Suprapubic skin (tissue), 3 donors: ENCODE data around the gene NES.

Experiments
- EP300 ChIP-seq: sonication (generic); formaldehyde crosslinking; IDR thresholded peaks from one replicate; pipeline ENCODE4 v1.6.1; 2017; ENCODE audit warnings: antibody characterized with exemption
- TF ChIP-seq, protein P1 (sequence below), 2 donors: fragments of 200-600 bp in 1 of 2; fragments of 450-650 bp in 1 of 2; sonication (generic) in 1 of 2; IDR thresholded peaks; one replicate each; pipeline ENCODE4 v1.5.1; 2016 to 2019; ENCODE audit warnings: antibody characterized with exemption in 2 of 2, mild to moderate bottlenecking in 1 of 2, moderate library complexity in 1 of 2

- TF ChIP-seq, protein P1, sequence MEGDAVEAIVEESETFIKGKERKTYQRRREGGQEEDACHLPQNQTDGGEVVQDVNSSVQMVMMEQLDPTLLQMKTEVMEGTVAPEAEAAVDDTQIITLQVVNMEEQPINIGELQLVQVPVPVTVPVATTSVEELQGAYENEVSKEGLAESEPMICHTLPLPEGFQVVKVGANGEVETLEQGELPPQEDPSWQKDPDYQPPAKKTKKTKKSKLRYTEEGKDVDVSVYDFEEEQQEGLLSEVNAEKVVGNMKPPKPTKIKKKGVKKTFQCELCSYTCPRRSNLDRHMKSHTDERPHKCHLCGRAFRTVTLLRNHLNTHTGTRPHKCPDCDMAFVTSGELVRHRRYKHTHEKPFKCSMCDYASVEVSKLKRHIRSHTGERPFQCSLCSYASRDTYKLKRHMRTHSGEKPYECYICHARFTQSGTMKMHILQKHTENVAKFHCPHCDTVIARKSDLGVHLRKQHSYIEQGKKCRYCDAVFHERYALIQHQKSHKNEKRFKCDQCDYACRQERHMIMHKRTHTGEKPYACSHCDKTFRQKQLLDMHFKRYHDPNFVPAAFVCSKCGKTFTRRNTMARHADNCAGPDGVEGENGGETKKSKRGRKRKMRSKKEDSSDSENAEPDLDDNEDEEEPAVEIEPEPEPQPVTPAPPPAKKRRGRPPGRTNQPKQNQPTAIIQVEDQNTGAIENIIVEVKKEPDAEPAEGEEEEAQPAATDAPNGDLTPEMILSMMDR (IDR thresholded peaks at IDR 0.05) = no peak
- no peak for TF ChIP-seq EP300
Observed at GRCh38 chr1:156641761-156642264, 35.4 kb downstream of the NES start, which contains the start of gene BCAN.
